ENCODE results near the gene TBL2.

Gene TBL2

DNA sequence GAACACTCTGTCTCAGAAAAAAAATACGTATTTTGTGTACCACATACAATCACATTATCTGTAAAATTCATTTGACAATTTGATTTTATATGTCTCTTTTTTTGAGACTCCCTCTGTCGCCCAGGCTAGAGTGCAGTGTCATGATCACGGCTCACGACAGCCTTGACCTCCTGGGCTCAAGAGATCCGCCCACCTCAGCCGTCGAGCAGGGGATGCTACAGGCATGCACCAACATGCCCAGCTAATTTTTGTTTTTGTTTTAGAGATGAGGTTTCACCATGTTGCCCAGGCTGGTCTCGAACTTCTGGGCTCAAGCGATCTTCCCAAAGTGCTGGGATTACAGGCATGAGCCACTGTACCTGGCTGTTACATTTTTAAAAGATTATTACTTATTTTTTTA lies 44.6 kb downstream of the TBL2 start:
- ChIA-PET POLR2A (interaction anchor here (0.7 to 1.9 kb wide), 2 partner anchors 11 to 207 kb away, joined by 4 to 12 read pairs; partner anchors contain the start of gene BAZ1B), CTCF (no interaction called here)

GRCh38 chr7:73532224-73532623 lies 46.2 kb downstream of the TBL2 start:
- CTCF ChIA-PET = no interaction called here
- Histone ChIP-seq H3K4me1 (ENCODE audit: control insufficient read depth, insufficient read depth, low read length) (no peaks in the 10 kb centered on the region), H3K4me3 (ENCODE audit: low read depth, low read length) (no peak overlapping the region), H3K36me3 (ENCODE audit: control insufficient read depth in 2 of 2, insufficient read depth in 1 of 2, low read length in 2 of 2) (peaks cover 0 to 9% of the 10 kb centered on the region in 2 experiments; a peak in 2 of 3 replicates), H3K27ac (ENCODE audit: extremely low read depth, low read depth, low read length) (no peak overlapping the region), H3K9me3 (ENCODE audit: control insufficient read depth, insufficient read depth, low read depth, low read length) (no peaks in the 10 kb centered on the region)
- TF ChIP-seq ZNF146 (tag by site-specific recombination; IDR thresholded peaks at IDR 0.05) (no peak), ZNF184 (tag by site-specific recombination; IDR thresholded peaks at IDR 0.05) (peak; percentile 92; the same call in 1 of the 2 replicates)
- POLR2A ChIA-PET = interaction anchor here (1.9 kb wide), 1 partner anchor 10 kb away, joined by 12 read pairs; the partner anchor contains the start of gene BAZ1B

More for the DNA sequence above, 44.6 kb downstream of the TBL2 start:
- H3K4me1 ChIP-seq (ENCODE audit: control insufficient read depth, insufficient read depth, low read length) = no peaks in the 10 kb centered on the region
- H3K9me3 ChIP-seq (ENCODE audit: control insufficient read depth, insufficient read depth, low read depth, low read length) = no peaks in the 10 kb centered on the region
- H3K27ac ChIP-seq (ENCODE audit: extremely low read depth, low read depth, low read length) = no peak overlapping the region; the same call in 1 of the 2 replicates
- peaks cover 5 to 21% of the 10 kb centered on the region in 2 experiments; a peak in 2 of 3 replicates for H3K36me3 ChIP-seq (ENCODE audit: control insufficient read depth in 2 of 2, insufficient read depth in 1 of 2, low read length in 2 of 2)
- TF ChIP-seq EGR2 (tag by site-specific recombination; IDR thresholded peaks at IDR 0.05; ENCODE audit: low read depth) = peak; percentile 33; the same call in 1 of the 2 replicates
- no peak for TF ChIP-seq ZNF596 (tag by site-specific recombination; IDR thresholded peaks at IDR 0.05)
- TF ChIP-seq ZNF677 (tag by site-specific recombination; IDR thresholded peaks at IDR 0.05) = no peak
- TF ChIP-seq, protein P1, sequence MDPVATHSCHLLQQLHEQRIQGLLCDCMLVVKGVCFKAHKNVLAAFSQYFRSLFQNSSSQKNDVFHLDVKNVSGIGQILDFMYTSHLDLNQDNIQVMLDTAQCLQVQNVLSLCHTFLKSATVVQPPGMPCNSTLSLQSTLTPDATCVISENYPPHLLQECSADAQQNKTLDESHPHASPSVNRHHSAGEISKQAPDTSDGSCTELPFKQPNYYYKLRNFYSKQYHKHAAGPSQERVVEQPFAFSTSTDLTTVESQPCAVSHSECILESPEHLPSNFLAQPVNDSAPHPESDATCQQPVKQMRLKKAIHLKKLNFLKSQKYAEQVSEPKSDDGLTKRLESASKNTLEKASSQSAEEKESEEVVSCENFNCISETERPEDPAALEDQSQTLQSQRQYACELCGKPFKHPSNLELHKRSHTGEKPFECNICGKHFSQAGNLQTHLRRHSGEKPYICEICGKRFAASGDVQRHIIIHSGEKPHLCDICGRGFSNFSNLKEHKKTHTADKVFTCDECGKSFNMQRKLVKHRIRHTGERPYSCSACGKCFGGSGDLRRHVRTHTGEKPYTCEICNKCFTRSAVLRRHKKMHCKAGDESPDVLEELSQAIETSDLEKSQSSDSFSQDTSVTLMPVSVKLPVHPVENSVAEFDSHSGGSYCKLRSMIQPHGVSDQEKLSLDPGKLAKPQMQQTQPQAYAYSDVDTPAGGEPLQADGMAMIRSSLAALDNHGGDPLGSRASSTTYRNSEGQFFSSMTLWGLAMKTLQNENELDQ (tag by site-specific recombination; IDR thresholded peaks at IDR 0.05; ENCODE audit: low read depth) = no peak
- TF ChIP-seq ZFHX2 (tag by site-specific recombination; conservative IDR thresholded peaks at IDR 0.05) = peak; percentile 53
- TF ChIP-seq ZNF169 (tag by site-specific recombination; IDR thresholded peaks at IDR 0.05) = no peak
- no peak for TF ChIP-seq ZNF558 (tag by site-specific recombination; IDR thresholded peaks at IDR 0.05)
- peak; percentile 43 for TF ChIP-seq ZBTB17 (tag by site-specific recombination; IDR thresholded peaks at IDR 0.05)
- peak; percentile 54 for TF ChIP-seq GLIS1 (tag by site-specific recombination; IDR thresholded peaks at IDR 0.05)
- peak; percentile 48; the same call in 1 of the 2 replicates for TF ChIP-seq PRDM10 (tag by site-specific recombination; IDR thresholded peaks at IDR 0.05)
- TF ChIP-seq ZNF324 (tag by site-specific recombination; IDR thresholded peaks at IDR 0.05) = no peak
- no peak for TF ChIP-seq ZNF768 (tag by site-specific recombination; IDR thresholded peaks at IDR 0.05)
- TF ChIP-seq ZNF843 (tag by site-specific recombination; IDR thresholded peaks at IDR 0.05) = no peak
- TF ChIP-seq ZNF24 (tag by site-specific recombination; IDR thresholded peaks at IDR 0.05) = no peak
- no peak overlapping the region for H3K4me3 ChIP-seq (ENCODE audit: low read depth, low read length)

GRCh38 chr7:73530800-73531199 lies 47.6 kb downstream of the TBL2 start:
- H3K4me1 ChIP-seq (ENCODE audit: control insufficient read depth, insufficient read depth, low read length) = no peaks in the 10 kb centered on the region
- H3K27ac ChIP-seq (ENCODE audit: extremely low read depth, low read depth, low read length) = no peak overlapping the region
- no peak overlapping the region for H3K4me3 ChIP-seq (ENCODE audit: low read depth, low read length)
- TF ChIP-seq ZNF19 (tag by site-specific recombination; IDR thresholded peaks at IDR 0.05; ENCODE audit: low read depth) (no peak), ZBTB44 (tag by site-specific recombination; IDR thresholded peaks at IDR 0.05) (no peak), ZNF223 (tag by site-specific recombination; IDR thresholded peaks at IDR 0.05) (no peak), ZNF843 (tag by site-specific recombination; IDR thresholded peaks at IDR 0.05) (no peak), ZNF157 (tag by site-specific recombination; IDR thresholded peaks at IDR 0.05) (no peak), ZNF138 (tag by site-specific recombination; IDR thresholded peaks at IDR 0.05; ENCODE audit: borderline replicate concordance) (no peak), ZNF660 (tag by site-specific recombination; IDR thresholded peaks at IDR 0.05) (no peak), ZNF239 (tag by site-specific recombination; IDR thresholded peaks at IDR 0.05) (no peak), GFI1B (tag by site-specific recombination; IDR thresholded peaks at IDR 0.05) (no peak)
- TF ChIP-seq, protein P2, sequence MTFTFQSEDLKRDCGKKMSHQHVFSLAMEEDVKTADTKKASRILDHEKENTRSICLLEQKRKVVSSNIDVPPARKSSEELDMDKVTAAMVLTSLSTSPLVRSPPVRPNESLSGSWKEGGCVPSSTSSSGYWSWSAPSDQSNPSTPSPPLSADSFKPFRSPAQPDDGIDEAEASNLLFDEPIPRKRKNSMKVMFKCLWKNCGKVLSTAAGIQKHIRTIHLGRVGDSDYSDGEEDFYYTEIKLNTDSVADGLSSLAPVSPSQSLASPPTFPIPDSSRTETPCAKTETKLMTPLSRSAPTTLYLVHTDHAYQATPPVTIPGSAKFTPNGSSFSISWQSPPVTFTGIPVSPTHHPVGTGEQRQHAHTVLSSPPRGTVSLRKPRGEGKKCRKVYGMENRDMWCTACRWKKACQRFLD (tag by site-specific recombination; IDR thresholded peaks at IDR 0.05) = no peak
- no peaks in the 10 kb centered on the region; a peak in 1 of 3 replicates for H3K36me3 ChIP-seq (ENCODE audit: control insufficient read depth in 2 of 2, insufficient read depth in 1 of 2, low read length in 2 of 2)
- no peaks in the 10 kb centered on the region for H3K9me3 ChIP-seq (ENCODE audit: control insufficient read depth, insufficient read depth, low read depth, low read length)
- CTCF ChIA-PET = interaction anchor here (0.7 to 1.1 kb wide), 2 partner anchors 13 to 37 kb away, joined by 3 to 5 read pairs; no protein-coding TSS in a partner anchor
- POLR2A ChIA-PET = no interaction called here
